ENCODE results near the gene SMPDL3A.

SMPDL3A gene

DNA sequence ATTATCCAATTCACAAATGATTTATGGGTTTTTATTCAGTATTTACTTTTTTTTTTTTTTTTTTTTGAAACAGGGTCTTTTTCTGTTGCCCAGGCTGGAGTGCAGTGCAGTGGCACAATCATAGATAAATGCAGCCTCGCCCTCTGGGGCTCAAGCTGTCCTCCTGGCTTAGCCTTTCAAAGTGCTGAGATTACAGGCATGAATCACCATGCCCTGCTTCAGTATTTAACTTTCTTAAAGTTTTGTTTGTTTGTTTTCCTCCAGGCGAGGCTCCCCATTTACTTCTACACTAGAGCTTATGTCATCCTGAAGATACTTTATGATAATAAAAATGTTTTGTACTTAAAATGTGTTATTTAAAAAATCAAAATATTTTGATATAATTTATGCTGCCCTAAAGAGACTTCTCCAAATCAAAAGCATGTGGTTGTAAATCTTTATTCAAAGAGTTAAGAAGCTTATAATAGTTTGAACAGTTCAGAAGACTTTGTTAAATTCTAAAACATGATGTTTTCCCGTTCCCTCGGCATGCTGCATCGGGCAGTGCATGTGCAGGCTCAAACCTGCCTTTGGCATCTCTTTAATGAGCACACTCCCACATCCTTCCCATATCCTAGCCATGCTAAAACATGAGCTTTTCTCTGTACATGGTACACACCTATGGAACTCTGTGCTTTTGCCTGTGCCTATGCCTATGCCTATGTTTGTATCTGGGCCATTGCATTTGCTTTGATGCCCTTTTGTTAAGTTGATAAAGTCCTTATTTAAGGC is 11.0 kb downstream of the SMPDL3A start:
- Histone ChIP-seq H3K4me3 (ENCODE audit: insufficient read depth, low read depth, low read length, poor library complexity, severe bottlenecking) (no peak overlapping the region), H3K27me3 (replicated peaks; ENCODE audit: control insufficient read depth, insufficient read depth, low read length, poor library complexity, severe bottlenecking) (no peaks in the 10 kb centered on the region), H3K36me3 (ENCODE audit: control insufficient read depth, insufficient read depth, low read length) (no peaks in the 10 kb centered on the region), H3K4me1 (ENCODE audit: control insufficient read depth, insufficient read depth, low read length, poor library complexity, severe bottlenecking) (no peaks in the 10 kb centered on the region), H3K27ac (ENCODE audit: insufficient read depth, low read length, poor library complexity, severe bottlenecking) (no peak overlapping the region), H3K9me3 (ENCODE audit: control insufficient read depth, low read length) (no peaks in the 10 kb centered on the region)
- DNase-seq, result no peak

DNA sequence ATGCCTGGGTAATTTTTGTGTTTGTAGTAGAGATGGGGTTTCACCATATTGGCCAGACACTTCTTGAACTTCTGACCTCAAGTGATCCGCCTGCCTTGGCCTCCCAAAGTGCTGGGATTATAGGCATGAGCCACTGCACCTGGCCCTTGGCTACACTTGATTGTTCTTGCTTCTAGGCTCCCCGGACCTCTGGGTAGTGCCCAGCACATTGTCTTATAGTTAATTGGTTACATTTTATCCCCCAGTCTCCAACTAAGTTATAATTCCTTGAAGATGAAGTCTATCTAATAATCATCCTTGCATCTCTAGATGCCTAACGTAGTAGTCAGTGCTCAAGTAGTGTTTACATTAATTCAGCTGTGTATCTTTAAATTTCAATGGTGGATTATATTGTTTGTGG is 11.8 kb downstream of the SMPDL3A start:
- Histone ChIP-seq H3K27me3 (replicated peaks; ENCODE audit: control insufficient read depth, insufficient read depth, low read length, poor library complexity, severe bottlenecking) (no peaks in the 10 kb centered on the region), H3K36me3 (ENCODE audit: control insufficient read depth, insufficient read depth, low read length) (no peaks in the 10 kb centered on the region), H3K4me1 (ENCODE audit: control insufficient read depth, insufficient read depth, low read length, poor library complexity, severe bottlenecking) (no peaks in the 10 kb centered on the region), H3K4me3 (ENCODE audit: insufficient read depth, low read depth, low read length, poor library complexity, severe bottlenecking) (no peak overlapping the region), H3K27ac (ENCODE audit: insufficient read depth, low read length, poor library complexity, severe bottlenecking) (no peak overlapping the region), H3K9me3 (ENCODE audit: control insufficient read depth, low read length) (no peaks in the 10 kb centered on the region)
- no peak for DNase-seq

DNA sequence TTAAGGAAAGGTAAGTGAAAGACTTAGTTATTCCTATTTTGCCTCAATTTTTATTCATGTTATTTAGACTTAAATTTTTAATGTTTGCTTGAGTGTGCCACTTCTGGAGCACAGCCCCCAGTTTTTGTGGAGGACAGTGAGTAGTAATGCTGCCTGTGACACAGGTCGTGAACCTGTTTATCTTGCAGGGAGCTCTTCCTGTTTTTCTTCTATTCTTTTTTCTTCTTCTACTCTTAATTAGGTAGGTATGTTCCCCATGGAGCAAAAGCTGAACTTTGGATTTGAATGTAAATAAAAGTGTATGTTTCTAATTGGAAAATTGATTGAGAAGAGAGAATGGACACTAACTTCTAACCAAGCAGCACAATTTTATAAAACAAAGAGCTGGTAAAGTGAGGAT is 12.3 kb downstream of the SMPDL3A start:
- DNase-seq, result no peak
- no peaks in the 10 kb centered on the region for H3K9me3 ChIP-seq (ENCODE audit: control insufficient read depth, low read length)
- H3K4me3 ChIP-seq (ENCODE audit: insufficient read depth, low read depth, low read length, poor library complexity, severe bottlenecking), result no peak overlapping the region
- H3K36me3 ChIP-seq (ENCODE audit: control insufficient read depth, insufficient read depth, low read length), result no peaks in the 10 kb centered on the region
- no peaks in the 10 kb centered on the region for H3K27me3 ChIP-seq (replicated peaks; ENCODE audit: control insufficient read depth, insufficient read depth, low read length, poor library complexity, severe bottlenecking)
- no peak overlapping the region for H3K27ac ChIP-seq (ENCODE audit: insufficient read depth, low read length, poor library complexity, severe bottlenecking)
- no peaks in the 10 kb centered on the region for H3K4me1 ChIP-seq (ENCODE audit: control insufficient read depth, insufficient read depth, low read length, poor library complexity, severe bottlenecking)

DNA sequence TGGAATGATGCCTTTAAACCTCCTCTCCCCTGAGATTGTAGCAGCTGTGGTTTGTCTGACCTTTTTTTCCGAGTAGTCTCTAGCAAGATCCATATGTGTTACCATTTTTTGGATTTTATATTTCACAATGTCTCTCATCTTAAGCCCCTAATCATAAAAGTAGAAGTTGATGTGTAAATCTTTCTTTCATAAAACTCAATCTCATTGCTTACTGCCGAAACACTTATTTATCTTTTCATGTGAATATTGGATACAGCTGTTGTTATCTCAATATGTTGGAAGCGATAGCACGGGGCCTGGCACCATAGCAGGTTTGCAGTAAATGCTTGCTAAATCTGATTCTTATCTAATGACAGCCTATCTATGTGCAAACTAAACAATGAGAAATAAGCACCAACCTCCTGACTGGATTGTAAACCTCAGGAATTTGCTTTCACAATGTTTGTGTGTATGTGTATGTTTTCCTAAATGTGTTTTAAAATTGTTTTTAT is 14.2 kb downstream of the SMPDL3A start:
- H3K4me3 ChIP-seq (ENCODE audit: insufficient read depth, low read depth, low read length, poor library complexity, severe bottlenecking), result no peak overlapping the region
- H3K9me3 ChIP-seq (ENCODE audit: control insufficient read depth, low read length), result no peaks in the 10 kb centered on the region
- no peaks in the 10 kb centered on the region for H3K36me3 ChIP-seq (ENCODE audit: control insufficient read depth, insufficient read depth, low read length)
- H3K4me1 ChIP-seq (ENCODE audit: control insufficient read depth, insufficient read depth, low read length, poor library complexity, severe bottlenecking), result no peaks in the 10 kb centered on the region
- no peak for DNase-seq
- no peak overlapping the region for H3K27ac ChIP-seq (ENCODE audit: insufficient read depth, low read length, poor library complexity, severe bottlenecking)
- no peaks in the 10 kb centered on the region for H3K27me3 ChIP-seq (replicated peaks; ENCODE audit: control insufficient read depth, insufficient read depth, low read length, poor library complexity, severe bottlenecking)

DNA sequence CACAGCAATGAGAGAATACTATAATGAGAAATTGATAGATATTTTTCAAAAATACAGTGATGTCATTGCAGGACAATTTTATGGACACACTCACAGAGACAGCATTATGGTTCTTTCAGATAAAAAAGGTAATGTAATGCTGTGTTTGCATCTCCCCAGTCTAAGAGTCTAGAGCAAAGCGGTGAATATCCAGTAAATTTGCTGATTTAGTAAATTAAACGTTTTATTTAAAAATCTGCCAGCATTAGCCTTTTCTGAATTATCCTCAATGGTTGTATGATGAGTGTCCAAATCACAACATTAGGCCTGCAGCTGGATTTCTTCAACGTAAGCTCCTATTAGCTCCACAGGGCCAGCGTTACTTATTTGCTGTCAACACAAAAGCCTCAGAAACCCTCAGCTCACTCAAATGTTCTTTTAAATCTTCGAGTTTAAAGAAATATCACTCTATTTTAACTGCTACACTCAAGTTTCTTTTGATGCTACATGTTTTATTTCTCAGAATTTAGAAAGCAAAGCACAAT is 16.0 kb downstream of the SMPDL3A start:
- Histone ChIP-seq H3K27ac (ENCODE audit: insufficient read depth, low read length, poor library complexity, severe bottlenecking) (no peak overlapping the region), H3K4me3 (ENCODE audit: insufficient read depth, low read depth, low read length, poor library complexity, severe bottlenecking) (no peak overlapping the region), H3K4me1 (ENCODE audit: control insufficient read depth, insufficient read depth, low read length, poor library complexity, severe bottlenecking) (no peaks in the 10 kb centered on the region), H3K9me3 (ENCODE audit: control insufficient read depth, low read length) (no peaks in the 10 kb centered on the region), H3K36me3 (ENCODE audit: control insufficient read depth, insufficient read depth, low read length) (no peaks in the 10 kb centered on the region), H3K27me3 (replicated peaks; ENCODE audit: control insufficient read depth, insufficient read depth, low read length, poor library complexity, severe bottlenecking) (no peaks in the 10 kb centered on the region)
- DNase-seq, result no peak

DNA sequence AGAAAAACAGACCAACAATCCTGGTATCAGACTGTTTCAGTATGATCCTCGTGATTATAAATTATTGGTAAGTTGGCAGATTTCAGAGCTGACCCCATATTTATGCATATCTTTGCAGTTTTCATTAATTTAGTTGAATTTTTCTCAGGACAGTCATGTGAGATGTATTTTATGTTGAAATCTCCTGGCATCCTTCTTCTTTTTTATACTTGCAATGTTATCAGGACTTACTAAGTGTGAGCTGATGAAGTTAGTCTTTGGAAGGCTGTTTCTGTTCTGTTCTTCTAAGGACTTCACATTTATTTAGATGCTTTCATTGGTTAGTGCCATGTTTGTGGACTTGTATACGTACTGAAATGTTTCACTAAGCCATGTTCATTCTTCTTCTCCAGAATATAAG is 17.2 kb downstream of the SMPDL3A start:
- H3K4me1 ChIP-seq (ENCODE audit: control insufficient read depth, insufficient read depth, low read length, poor library complexity, severe bottlenecking), result no peaks in the 10 kb centered on the region
- DNase-seq, result no peak
- H3K4me3 ChIP-seq (ENCODE audit: insufficient read depth, low read depth, low read length, poor library complexity, severe bottlenecking), result no peak overlapping the region
- no peaks in the 10 kb centered on the region for H3K9me3 ChIP-seq (ENCODE audit: control insufficient read depth, low read length)
- no peak overlapping the region for H3K27ac ChIP-seq (ENCODE audit: insufficient read depth, low read length, poor library complexity, severe bottlenecking)
- H3K27me3 ChIP-seq (replicated peaks; ENCODE audit: control insufficient read depth, insufficient read depth, low read length, poor library complexity, severe bottlenecking), result no peaks in the 10 kb centered on the region
- H3K36me3 ChIP-seq (ENCODE audit: control insufficient read depth, insufficient read depth, low read length), result no peaks in the 10 kb centered on the region

DNA sequence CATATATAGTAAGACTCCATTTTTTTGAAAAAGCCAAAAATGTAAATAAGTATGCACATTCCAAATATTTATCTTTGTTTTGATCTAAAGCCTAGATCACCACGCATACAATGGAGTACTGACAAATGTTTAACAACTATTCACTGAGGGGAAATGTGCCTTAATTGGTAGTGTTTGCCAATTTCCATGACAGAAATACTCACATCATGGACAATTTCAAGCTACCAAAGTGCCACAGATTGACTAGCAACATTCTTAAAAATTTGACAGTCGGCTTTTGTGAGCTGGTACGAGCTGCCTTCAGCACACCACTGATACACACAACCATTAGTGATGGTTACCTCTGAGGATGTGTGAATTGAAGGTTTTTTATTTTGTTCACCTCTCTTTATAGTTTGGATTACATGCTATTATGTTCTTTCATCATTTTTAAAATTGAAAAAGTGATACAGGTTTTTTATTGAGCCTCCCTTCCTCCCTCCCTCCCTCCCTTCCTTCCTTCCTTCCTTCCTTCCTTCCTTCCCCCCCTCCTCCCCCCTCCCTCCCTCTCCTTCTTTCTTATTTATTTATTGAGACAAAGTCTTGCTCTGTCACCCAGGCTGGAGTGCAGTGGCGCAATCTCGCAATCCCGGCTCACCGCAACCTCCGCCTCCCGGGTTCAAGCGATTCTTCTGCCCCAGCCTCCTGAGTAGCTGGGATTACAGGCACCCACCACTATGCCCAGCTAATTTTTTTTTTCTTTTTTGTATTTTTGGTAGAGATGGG is 19.2 kb downstream of the SMPDL3A start:
- no peak for DNase-seq
- Histone ChIP-seq H3K4me3 (ENCODE audit: insufficient read depth, low read depth, low read length, poor library complexity, severe bottlenecking) (no peak overlapping the region), H3K27me3 (replicated peaks; ENCODE audit: control insufficient read depth, insufficient read depth, low read length, poor library complexity, severe bottlenecking) (no peaks in the 10 kb centered on the region), H3K9me3 (ENCODE audit: control insufficient read depth, low read length) (no peaks in the 10 kb centered on the region), H3K36me3 (ENCODE audit: control insufficient read depth, insufficient read depth, low read length) (no peaks in the 10 kb centered on the region), H3K4me1 (ENCODE audit: control insufficient read depth, insufficient read depth, low read length, poor library complexity, severe bottlenecking) (no peaks in the 10 kb centered on the region), H3K27ac (ENCODE audit: insufficient read depth, low read length, poor library complexity, severe bottlenecking) (no peak overlapping the region)

DNA sequence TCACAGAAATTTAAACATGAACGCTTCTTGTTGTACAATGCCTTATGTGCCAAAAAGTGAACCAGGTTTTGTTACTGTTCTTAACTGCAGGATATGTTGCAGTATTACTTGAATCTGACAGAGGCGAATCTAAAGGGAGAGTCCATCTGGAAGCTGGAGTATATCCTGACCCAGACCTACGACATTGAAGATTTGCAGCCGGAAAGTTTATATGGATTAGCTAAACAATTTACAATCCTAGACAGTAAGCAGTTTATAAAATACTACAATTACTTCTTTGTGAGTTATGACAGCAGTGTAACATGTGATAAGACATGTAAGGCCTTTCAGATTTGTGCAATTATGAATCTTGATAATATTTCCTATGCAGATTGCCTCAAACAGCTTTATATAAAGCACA is 19.9 kb downstream of the SMPDL3A start:
- Histone ChIP-seq H3K4me3 (ENCODE audit: insufficient read depth, low read depth, low read length, poor library complexity, severe bottlenecking) (no peak overlapping the region), H3K9me3 (ENCODE audit: control insufficient read depth, low read length) (no peaks in the 10 kb centered on the region), H3K27me3 (replicated peaks; ENCODE audit: control insufficient read depth, insufficient read depth, low read length, poor library complexity, severe bottlenecking) (no peaks in the 10 kb centered on the region), H3K36me3 (ENCODE audit: control insufficient read depth, insufficient read depth, low read length) (no peaks in the 10 kb centered on the region), H3K27ac (ENCODE audit: insufficient read depth, low read length, poor library complexity, severe bottlenecking) (no peak overlapping the region), H3K4me1 (ENCODE audit: control insufficient read depth, insufficient read depth, low read length, poor library complexity, severe bottlenecking) (no peaks in the 10 kb centered on the region)
- no peak for DNase-seq

DNA sequence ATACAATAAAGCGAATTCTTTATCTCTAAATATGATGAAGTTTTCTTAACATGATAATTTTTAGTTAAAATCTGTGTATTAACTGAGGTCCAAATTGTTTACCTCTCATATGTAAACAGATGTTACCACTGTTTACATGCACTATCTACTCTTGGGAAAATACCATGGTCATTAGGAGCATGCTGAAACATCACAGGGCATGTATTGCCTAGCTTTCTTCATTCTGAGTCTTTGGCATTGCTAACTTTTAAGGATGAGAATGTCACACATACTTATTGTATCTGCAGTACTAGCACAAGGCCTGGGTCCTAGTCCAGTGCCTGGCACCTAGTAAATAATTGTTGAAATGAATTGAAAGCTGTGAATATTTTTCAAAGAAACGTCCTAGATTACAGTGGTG is 20.6 kb downstream of the SMPDL3A start:
- H3K27me3 ChIP-seq (replicated peaks; ENCODE audit: control insufficient read depth, insufficient read depth, low read length, poor library complexity, severe bottlenecking), result no peaks in the 10 kb centered on the region
- no peaks in the 10 kb centered on the region for H3K4me1 ChIP-seq (ENCODE audit: control insufficient read depth, insufficient read depth, low read length, poor library complexity, severe bottlenecking)
- H3K27ac ChIP-seq (ENCODE audit: insufficient read depth, low read length, poor library complexity, severe bottlenecking), result no peak overlapping the region
- DNase-seq, result no peak
- H3K4me3 ChIP-seq (ENCODE audit: insufficient read depth, low read depth, low read length, poor library complexity, severe bottlenecking), result no peak overlapping the region
- H3K9me3 ChIP-seq (ENCODE audit: control insufficient read depth, low read length), result no peaks in the 10 kb centered on the region
- no peaks in the 10 kb centered on the region for H3K36me3 ChIP-seq (ENCODE audit: control insufficient read depth, insufficient read depth, low read length)

DNA sequence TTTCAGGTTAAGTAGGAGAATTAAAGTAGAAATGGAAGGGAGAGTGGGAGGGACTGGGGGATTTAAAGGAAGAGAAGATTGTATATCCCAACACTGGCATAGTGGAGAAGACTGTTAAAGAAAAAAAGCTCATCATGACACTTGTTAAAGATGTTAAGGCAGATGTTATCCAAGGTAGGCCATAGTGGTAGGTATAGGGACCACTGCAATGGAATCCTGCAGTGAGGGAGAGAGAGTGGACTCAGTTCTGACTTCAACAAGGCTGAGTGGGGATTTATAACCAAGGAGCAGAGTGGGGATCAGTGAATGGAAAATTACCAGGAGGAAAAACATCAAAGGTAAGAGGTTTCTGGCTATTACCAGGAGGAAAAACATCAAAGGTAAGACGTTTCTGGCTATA is 21.1 kb downstream of the SMPDL3A start:
- no peaks in the 10 kb centered on the region for H3K27me3 ChIP-seq (replicated peaks; ENCODE audit: control insufficient read depth, insufficient read depth, low read length, poor library complexity, severe bottlenecking)
- DNase-seq, result no peak
- no peaks in the 10 kb centered on the region for H3K9me3 ChIP-seq (ENCODE audit: control insufficient read depth, low read length)
- no peak overlapping the region for H3K27ac ChIP-seq (ENCODE audit: insufficient read depth, low read length, poor library complexity, severe bottlenecking)
- H3K4me3 ChIP-seq (ENCODE audit: insufficient read depth, low read depth, low read length, poor library complexity, severe bottlenecking), result no peak overlapping the region
- H3K4me1 ChIP-seq (ENCODE audit: control insufficient read depth, insufficient read depth, low read length, poor library complexity, severe bottlenecking), result no peaks in the 10 kb centered on the region
- H3K36me3 ChIP-seq (ENCODE audit: control insufficient read depth, insufficient read depth, low read length), result no peaks in the 10 kb centered on the region
